Ecto neural progenitor cell (in vitro differentiated cells): ENCODE results near the gene ZNF487.
A peak's percentile ranks its signal among the peaks of the same experiment; 100 is the strongest.
"Not testable (repeated sequence)": the region's sequence is repeated elsewhere in the genome, so short reads cannot be mapped to it uniquely, and the experiment has no call there.

Source experiments
- DNase-seq: peaks from one replicate; pipeline ENCODE4 v3.0.0-alpha.2; 2018; ENCODE audit warnings: low spot score

Gene ZNF487

DNA sequence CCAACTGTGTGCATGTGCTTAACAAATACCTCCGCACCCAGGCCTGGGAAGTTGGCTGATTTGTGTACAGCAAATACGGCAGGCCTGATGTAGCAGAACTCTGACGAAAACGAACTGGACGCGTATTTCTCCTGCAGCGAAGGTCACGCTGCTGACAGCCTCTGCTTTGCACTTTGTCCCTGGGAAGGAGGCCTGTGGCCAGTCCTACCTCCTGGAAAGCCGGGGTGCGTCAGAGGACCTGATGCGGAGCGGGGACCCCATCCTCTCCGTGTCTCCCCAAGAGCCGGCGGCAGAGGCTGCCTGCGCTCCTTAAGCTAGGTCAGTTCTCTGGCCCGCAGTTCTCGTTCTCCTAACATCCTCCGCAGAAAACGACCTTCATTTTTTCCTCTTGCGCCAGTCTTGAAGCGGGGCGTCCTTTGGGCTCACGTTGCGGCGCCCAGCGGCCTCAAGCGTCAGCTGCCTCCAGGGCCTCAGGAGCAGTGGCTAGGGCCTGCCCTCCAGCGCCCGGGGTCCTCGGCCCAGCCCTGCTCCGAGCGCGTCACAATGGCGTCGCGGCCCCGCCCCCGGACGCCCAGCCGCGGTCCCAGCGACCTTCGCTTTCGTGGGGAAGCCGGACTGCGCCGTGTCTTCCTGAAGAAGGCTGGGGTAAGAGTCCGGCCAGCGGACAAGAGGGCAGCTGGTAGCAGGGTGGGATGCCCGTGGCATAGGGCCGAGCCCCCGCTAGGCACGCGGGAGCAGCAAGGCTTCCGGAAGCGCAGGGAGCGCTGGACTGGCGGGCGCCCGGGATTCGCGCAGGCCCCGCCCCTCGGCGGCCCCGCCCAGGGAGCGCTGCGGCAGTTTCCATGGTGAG is at the start of gene ZNF487:
Gene ZNF487 (plus strand): TSS at position 821 of the 850 bp plus-strand sequence. CDS start 38,703 bp downstream, outside the sequence.
- peak; percentile 93 for DNase-seq

DNA sequence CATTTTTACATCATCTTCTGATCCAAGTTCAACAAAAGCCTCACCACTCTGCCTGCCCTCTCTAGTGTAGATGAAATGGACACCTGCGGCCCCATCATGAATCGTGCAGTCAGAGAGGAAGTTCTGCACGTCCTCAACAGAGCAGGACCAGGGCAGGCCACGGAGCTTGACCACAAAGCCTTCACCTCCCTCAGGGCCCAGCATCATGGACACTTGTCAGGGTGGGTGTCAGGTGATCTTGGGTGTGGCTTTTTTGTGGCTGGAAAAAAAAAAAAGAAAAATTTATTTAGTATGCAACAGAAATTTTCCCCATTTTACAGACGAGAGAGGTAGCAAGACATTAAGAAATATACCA is 49.3 kb upstream of the ZNF487 start:
- DNase-seq = no peak

DNA sequence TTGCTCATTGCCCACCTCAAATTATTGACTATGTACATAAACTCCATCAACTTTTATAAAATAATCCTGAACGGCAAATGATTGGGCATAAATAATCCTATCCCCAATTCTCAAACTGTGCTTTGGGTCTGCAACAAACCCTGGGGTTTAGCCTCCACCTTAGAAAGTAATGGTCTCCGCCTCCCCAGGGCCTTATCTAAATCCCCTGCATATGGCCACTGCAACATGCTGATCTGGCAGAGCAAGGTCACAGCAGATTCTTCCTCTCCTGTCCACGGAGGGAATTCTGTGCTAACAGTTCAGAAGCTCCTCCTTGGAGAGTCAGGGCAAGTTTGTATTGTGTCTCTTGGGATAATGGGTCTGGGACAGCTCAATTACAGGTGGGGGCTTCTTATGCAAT is 47.0 kb upstream of the ZNF487 start:
- DNase-seq = no peak

DNA sequence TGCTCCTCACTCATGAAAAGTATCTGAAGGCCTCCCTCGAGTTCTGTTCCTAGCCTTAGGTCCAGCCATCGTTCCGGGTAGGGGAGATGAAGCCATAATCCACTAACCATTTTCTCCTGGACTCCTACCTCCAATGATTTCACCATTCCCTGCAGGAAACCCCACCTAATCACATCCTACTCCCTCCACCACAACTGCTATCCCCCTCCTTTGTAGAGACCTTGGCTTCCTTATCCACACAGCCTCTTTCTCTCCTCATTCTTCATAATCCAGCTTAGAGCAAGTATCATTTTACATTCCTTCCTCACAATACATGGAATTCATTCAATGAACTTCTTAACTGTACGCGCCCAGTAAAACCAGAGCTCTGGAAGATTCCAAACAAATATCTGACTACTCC is 46.6 kb upstream of the ZNF487 start:
- no peak for DNase-seq

DNA sequence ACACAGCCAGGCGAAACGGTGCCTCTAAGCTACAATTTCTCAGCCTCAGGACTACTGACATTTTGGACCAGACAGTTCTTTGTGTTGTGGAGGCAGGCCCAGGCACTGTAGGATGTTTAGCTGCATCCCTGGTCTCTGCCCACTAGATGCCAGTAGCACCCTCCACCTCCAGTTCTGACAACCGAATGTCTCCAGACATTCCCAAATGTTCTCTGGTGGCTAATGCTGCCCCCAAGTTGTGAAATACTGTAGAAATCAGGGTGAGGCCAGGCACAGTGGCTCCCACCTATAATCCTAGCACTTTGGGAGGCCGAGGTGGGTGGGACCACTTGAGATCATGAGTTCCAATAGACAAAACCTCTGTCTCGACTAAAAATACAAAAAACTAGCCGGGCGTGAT is 46.2 kb upstream of the ZNF487 start:
- no peak for DNase-seq

GRCh38 chr10:43391496-43391895 is 45.4 kb upstream of the ZNF487 start:
- DNase-seq = no peak

GRCh38 chr10:43392748-43393147 is 44.2 kb upstream of the ZNF487 start:
- DNase-seq = no peak

- DNase-seq = not testable (repeated sequence)
These were observed 43.7 kb upstream of the ZNF487 start for GRCh38 chr10:43393186-43393585.

- no peak for DNase-seq
These were observed 43.1 kb upstream of the ZNF487 start for GRCh38 chr10:43393606-43394360.

DNA sequence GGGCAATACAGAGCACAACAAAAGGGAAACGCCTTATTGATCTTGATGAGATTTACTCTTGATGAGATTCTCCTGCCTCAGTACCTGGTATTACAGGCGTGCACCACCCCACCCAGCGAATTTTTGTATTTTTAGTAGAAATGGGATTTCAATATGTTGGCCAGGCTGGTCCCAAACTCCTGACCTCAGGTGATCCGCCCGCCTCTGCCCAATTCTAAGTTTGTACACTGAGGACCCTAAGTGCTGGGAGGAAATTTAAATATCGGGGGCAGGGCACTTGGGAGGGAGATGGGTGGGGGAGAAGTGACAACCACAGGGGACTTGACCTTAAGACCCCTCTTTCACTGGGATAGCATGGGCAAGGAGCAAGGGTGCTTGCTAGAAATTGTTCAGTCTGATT is 42.0 kb upstream of the ZNF487 start:
- DNase-seq = no peak

- DNase-seq = no peak
These were observed 41.3 kb upstream of the ZNF487 start for GRCh38 chr10:43395571-43396060.

DNA sequence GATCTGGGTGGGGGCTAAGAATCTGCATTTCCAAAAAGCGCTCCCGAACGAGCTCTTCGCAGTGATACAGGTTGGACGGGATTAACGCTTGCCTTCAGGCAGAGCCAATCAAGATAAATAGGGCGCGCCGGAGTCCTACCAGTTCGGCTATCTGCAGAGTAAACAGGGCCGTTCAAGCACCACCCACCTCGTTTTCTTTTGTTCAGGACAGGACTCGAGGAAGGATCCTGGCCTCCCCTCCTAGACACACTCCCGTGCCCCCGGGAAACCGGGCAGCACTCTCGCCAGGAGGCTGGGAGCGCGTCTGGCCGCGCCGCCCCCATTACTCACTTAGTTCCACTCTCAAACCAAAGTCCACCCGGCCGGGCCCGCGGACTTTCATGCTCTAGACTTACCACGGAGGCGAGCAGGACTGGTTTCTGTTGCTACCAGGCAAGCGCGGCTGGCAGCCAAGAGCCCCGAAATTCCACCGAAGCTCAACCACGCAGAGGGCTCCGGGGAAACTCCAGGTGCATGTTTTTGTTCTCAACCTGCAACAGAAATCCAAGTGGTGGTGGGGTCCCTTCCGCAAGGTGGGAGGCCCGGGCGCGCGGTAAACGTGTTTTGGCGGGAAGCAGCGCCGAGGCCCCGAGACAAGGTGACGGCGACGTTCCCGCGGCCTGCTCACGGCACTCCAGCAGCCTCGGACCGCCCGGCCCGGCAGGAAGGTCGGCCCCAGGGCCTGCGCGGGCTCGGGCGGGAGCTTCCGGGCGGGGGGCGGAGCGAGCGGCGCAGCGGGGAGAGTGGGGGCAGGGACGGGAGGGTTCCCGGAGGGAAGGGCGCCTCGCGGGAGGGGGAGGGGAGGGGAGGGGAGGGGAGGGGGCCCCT is 40.6 kb upstream of the ZNF487 start:
- peak; percentile 86 for DNase-seq

DNA sequence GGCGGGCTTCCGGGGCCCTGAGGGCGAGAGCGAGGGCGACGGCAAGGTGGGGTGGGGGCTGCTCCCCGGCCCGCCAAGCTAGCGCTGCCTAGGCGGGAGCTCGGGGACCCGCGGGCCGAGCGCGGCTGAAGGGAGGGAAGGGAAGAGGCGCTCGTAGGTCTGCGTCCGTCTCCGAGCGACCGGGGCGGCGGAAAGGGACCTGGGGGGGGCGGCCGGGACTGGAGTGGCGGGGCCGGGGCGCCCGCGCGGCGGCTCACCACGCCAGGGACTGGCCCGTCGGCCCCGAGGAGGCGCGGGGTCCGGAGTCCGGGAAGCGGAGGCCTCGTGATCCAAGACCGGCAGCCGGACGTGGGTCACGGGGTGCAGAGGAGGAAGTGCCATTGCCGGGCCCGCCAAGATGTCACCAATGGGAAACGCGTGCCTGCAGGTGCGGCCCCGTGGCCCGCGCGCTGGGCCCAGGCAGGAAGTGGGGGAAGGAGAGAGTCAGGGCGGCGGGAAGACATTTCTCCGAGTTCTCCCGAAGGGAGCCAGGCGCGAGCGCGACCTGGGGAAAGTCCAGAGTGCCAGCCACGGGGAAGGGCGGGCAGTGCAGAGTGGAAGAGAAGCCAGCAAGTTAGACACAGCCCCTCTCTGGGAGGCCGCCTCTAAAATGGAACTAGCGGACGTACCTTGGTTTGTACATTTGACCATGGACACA is 39.8 kb upstream of the ZNF487 start:
- peak; percentile 90 for DNase-seq

GRCh38 chr10:43398939-43399319 is 38.0 kb upstream of the ZNF487 start:
- DNase-seq = no peak

DNA sequence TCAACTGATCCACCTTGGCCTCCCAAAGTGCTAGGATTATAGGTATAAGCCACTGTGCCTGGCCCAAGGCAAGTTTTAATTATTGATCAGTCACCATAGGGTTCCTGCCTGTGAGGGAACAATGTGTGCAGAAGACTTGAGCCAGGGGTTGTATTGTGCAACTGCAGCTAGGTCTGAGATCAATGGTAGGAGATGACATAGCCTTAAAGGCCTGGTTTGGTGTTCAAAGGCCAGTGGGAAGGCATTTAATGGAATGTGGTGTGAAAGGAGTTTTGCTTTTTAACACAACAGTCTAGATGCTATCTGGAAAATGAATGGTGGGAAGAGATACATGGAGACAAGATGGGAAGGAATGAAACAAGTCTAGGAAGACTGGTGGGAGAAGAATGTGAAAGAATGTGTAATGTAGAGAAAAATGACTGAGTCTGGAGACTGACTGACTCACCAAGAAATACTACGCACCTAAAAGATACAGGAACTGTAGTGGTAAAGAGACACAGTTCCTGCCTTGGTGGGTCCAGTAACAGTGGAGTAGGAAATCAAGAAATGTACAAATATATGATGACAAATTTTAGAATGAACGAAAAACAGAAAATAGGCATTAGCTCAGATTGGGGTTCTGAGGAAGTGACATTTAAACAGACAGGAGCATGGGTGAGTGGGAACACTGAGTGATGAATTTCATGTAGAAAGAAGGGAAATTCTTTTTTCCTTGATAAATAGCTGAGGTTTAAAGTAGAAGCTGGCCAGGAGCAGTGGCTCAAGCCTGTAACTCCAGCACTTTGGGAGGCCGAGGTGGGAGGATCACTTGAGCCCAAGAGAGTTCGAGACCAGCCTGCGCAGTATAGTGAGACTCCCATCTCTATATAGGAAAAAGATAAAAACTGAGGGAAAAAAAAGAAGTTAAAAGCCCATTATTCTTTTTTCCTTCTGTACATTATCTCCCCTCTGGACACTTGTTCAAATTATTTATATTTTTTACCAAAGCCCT is 37.3 kb upstream of the ZNF487 start:
- no peak for DNase-seq

GRCh38 chr10:43401627-43402026 is 35.3 kb upstream of the ZNF487 start:
- DNase-seq = no peak

GRCh38 chr10:43402176-43402575 is 34.7 kb upstream of the ZNF487 start:
- DNase-seq = no peak

DNA sequence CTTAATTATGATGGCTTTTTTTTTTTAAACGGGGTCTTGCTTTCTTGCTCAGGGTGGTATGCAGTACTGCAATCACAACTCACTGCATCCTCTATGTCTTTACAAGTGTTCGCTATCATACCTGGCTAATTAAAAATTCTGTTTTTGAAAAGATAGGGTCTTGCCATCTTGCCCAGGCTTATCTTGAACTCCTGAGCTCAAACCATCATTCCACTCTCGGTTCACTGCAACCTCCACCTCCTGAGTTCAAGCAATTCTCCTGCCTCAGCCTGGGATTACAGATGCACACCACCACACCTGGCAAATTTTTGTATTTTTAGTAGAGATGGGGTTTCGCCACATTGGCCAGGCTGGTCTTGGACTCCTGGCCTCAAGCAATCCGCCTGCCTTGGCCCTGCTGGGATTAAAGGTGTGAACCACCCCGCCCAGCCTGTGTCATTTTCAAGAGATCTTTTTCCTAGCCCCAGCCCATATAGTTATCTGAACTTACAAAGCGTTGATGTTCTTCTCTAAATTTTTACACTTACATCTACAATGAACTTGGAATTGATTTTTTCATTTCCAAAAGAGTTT is 33.9 kb upstream of the ZNF487 start:
- DNase-seq = no peak

DNA sequence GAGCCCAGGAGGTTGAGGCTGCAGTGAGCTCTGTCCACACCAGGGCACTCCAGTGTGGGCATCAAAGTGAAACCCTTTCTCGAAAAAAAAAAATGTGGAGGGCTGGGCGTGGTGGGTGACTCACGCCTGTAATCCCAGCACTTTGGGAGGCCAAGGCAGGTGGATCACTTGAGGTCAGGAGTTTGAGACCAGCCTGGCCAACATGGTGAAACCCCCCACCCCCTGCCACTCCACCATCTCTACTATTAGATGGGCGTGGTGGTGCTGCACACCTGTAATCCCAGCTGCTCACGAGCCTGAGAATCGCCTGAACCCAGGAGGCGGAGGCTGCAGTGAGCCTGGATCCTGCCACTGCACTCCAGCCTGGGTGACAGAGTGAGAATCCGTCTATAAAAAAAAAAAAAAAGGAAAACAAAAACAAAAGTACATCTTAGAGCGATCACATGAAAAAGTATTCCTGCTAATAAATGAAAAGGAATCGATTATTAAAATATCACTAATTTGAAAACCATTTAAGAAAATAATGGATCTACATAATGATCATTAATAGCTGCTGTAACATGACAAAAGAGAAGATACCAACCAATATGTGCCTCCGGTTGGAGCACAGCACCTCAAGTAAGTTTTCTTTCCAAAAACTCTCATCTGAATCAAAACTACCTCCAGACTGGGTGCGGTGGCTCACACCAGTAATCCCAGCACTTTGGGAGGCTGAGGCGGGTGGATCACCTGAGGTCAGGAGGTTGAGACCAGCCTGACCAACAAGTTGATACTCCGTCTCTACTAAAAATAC is 32.8 kb upstream of the ZNF487 start:
- DNase-seq = no peak
